Thoracic aorta (tissue), 2 donors: ENCODE results near the gene SLC9A5. TPM values are rescaled to one million over a fixed set of nuclear protein-coding genes. Genes with fewer than 3 reads are reported as not detected.
A peak's percentile ranks its signal among the peaks of the same experiment; 100 is the strongest.

Experiments
- ATAC-seq: fragments of 150-250 bp; one replicate; pipeline ENCODE4 v1.8.0; 2017; ENCODE audit warnings: low read depth; ENCODE audit not compliant: insufficient number of reproducible peaks, low FRiP score
- DNase-seq: peaks from one replicate; pipeline ENCODE4 v3.0.0-alpha.2; 2020; ENCODE audit warnings: low spot score
- H3K27ac ChIP-seq, 2 donors: fragments of 200-600 bp; sonication (generic); 1 replicate in 1 of 2; 2 replicates in 1 of 2; pipeline ENCODE4 v1.5.1; 2016; ENCODE audit warnings: mild to moderate bottlenecking in 2 of 2, moderate library complexity in 2 of 2
- H3K27me3 ChIP-seq: fragments of 200-600 bp; sonication (generic); replicated peaks from 2 replicates; pipeline ENCODE4 v1.6.0; 2016; ENCODE audit warnings: mild to moderate bottlenecking; ENCODE audit not compliant: insufficient read depth
- H3K36me3 ChIP-seq: fragments of 200-600 bp; sonication (generic); one replicate; pipeline ENCODE4 v1.5.1; 2016
- H3K4me1 ChIP-seq, 2 donors: fragments of 200-600 bp; sonication (generic); 1 replicate in 1 of 2; 2 replicates in 1 of 2; pipeline versions ENCODE4 v1.5.1 to v1.6.0; 2016; ENCODE audit warnings: low read depth in 2 of 2, mild to moderate bottlenecking in 1 of 2; ENCODE audit not compliant: control insufficient read depth in 1 of 2
- H3K4me3 ChIP-seq: fragments of 200-600 bp; sonication (generic); 2 replicates; pipeline ENCODE4 v1.5.1; 2016; ENCODE audit warnings: mild to moderate bottlenecking
- H3K9me3 ChIP-seq: fragments of 200-600 bp; sonication (generic); 2 replicates; pipeline ENCODE4 v1.5.1; 2016
- CTCF ChIP-seq: fragments of 200-600 bp; sonication (generic); IDR thresholded peaks from one replicate; pipeline ENCODE4 v1.5.1; 2019; ENCODE audit warnings: antibody characterized with exemption
- total RNA-seq, 2 donors: library from RNA; depleted of rRNA; stranded (reverse); fragments of >200 nt; gene quantifications; one replicate each; pipeline versions ENCODE4 v1.1.0 to v1.2.3, GENCODE V29; 2016

Gene SLC9A5
- total RNA-seq, 2 donors from 2014 or later, result 1.4 to 1.8 TPM

- Histone ChIP-seq H3K4me3 (no peak overlapping the region), H3K36me3 (no peaks in the 10 kb centered on the region), H3K27ac (no peak overlapping the region), H3K4me1 (peaks cover 3 to 18% of the 10 kb centered on the region in 2 donors), H3K27me3 (no peaks in the 10 kb centered on the region), H3K9me3 (no peaks in the 10 kb centered on the region)
- DNase-seq (no peak), ATAC-seq (no peak)
- no peak for TF ChIP-seq CTCF
Observed at GRCh38 chr16:67305216-67306071, 56.7 kb downstream of the SLC9A5 start.

GRCh38 chr16:67310561-67310960 lies 61.8 kb downstream of the SLC9A5 start:
- H3K36me3 ChIP-seq, result no peaks in the 10 kb centered on the region
- no peak overlapping the region for H3K4me3 ChIP-seq
- H3K4me1 ChIP-seq, result peaks cover 0 to 11% of the 10 kb centered on the region in 2 donors
- no peaks in the 10 kb centered on the region for H3K9me3 ChIP-seq
- H3K27me3 ChIP-seq, result no peaks in the 10 kb centered on the region
- no peak overlapping the region for H3K27ac ChIP-seq
- ATAC-seq (no peak), DNase-seq (no peak)
- no peak for TF ChIP-seq CTCF

GRCh38 chr16:67311607-67312488 lies 63.1 kb downstream of the SLC9A5 start:
- H3K9me3 ChIP-seq, result no peaks in the 10 kb centered on the region
- no peaks in the 10 kb centered on the region for H3K27me3 ChIP-seq
- no peak overlapping the region for H3K4me3 ChIP-seq
- peaks cover 0 to 11% of the 10 kb centered on the region in 2 donors for H3K4me1 ChIP-seq
- no peak for TF ChIP-seq CTCF
- peak; percentile 31 for DNase-seq
- no peaks in the 10 kb centered on the region for H3K36me3 ChIP-seq
- peak overlapping the region in 1 of 2 donors; percentile 4 for H3K27ac ChIP-seq
- ATAC-seq, result peak; percentile 74

GRCh38 chr16:67312719-67313118 lies 63.9 kb downstream of the SLC9A5 start:
- H3K9me3 ChIP-seq, result no peaks in the 10 kb centered on the region
- H3K4me3 ChIP-seq, result no peak overlapping the region
- DNase-seq (no peak), ATAC-seq (no peak)
- no peaks in the 10 kb centered on the region for H3K27me3 ChIP-seq
- TF ChIP-seq CTCF, result no peak
- peaks cover 0 to 11% of the 10 kb centered on the region in 2 donors for H3K4me1 ChIP-seq
- H3K27ac ChIP-seq, result no peak overlapping the region
- H3K36me3 ChIP-seq, result no peaks in the 10 kb centered on the region

GRCh38 chr16:67317853-67318252 lies 69.1 kb downstream of the SLC9A5 start:
- no peak for ATAC-seq
- no peak overlapping the region for H3K4me3 ChIP-seq
- no peak overlapping the region for H3K27ac ChIP-seq
- no peaks in the 10 kb centered on the region for H3K27me3 ChIP-seq
- no peaks in the 10 kb centered on the region for H3K4me1 ChIP-seq
- TF ChIP-seq CTCF, result no peak
- H3K9me3 ChIP-seq, result no peaks in the 10 kb centered on the region
- DNase-seq, result no peak
- H3K36me3 ChIP-seq, result no peaks in the 10 kb centered on the region
